Heart left ventricle (tissue), 13 donors: Measurements from ENCODE around the gene RAB6C.
"Not testable (repeated sequence)": the region's sequence is repeated elsewhere in the genome, so short reads cannot be mapped to it uniquely, and the experiment has no call there.

Experiments used
- POLR2A ChIP-seq, 2 donors: fragments of 450-650 bp; IDR thresholded peaks; one replicate each; pipeline ENCODE4 v1.6.1; 2017; ENCODE audit warnings: antibody characterized with exemption in 2 of 2, mild to moderate bottlenecking in 2 of 2, moderate library complexity in 2 of 2
- TF ChIP-seq, protein P1 (sequence below), 12 donors: fragments of 200-600 bp; sonication (generic) in 4 of 12; IDR thresholded peaks; one replicate each; pipeline versions ENCODE4 v1.5.0 to v1.8.0; 2018 to 2022; ENCODE audit warnings: antibody characterized with exemption in 12 of 12, mild to moderate bottlenecking in 5 of 12
- donor health status: ischemic (EF 13 %, LVEDD 7.1; RV severe dilation, severe dysfunction).
- donor health status: DM: no; HTN: yes; CAD: no.
- donor health status: DM: no; HTN: no; CAD: no.
- donor health status: ischemic (EF 25% LVEDD 6.9; RV normal size, moderate dysfunction).
- donor health status: ischemic (EF 25% LVEDD 5.7; RV mildly dilated, moderate dysfunction).
- donor health status: ischemic (EF 35%, LVEDD 5.7; RV mildly dilated, moderate dysfunction).
- donor health status: nonischemic (EF 11% LVEDD 7.7; RV severe dilation, severe dysfunction).
- donor health status: DM: yes; HTN: yes; CAD: no.
- donor health status: PGD.
- donor health status: ischemic (EF 29% LVEDD 5.4; RV normal size, mild dysfunction).
- donor health status: nonischemic (EF 23%, LVEDD 6.1; RV moderate dilation, normal function).

DNA sequence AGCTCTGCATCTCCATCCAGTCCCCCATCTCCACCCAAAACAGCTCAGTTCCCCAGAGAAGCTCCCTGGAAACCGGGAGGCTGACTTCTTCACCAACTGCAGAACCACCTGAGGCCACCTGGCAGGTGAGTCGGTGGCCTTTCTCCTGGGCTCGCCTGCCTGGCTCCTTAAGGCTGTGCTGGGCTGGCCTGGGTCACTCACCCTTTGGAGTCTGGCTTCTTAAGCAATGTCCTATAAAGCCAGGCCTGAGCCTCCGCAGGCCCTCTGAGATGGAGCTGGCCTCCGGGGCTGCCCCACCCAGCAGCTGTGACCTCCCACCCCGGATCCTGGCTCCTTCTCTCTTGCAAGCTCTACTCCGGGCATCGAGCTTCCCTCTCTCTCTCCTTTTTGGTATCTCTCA lies 46.1 kb upstream of the RAB6C start:
- TF ChIP-seq, protein P1, sequence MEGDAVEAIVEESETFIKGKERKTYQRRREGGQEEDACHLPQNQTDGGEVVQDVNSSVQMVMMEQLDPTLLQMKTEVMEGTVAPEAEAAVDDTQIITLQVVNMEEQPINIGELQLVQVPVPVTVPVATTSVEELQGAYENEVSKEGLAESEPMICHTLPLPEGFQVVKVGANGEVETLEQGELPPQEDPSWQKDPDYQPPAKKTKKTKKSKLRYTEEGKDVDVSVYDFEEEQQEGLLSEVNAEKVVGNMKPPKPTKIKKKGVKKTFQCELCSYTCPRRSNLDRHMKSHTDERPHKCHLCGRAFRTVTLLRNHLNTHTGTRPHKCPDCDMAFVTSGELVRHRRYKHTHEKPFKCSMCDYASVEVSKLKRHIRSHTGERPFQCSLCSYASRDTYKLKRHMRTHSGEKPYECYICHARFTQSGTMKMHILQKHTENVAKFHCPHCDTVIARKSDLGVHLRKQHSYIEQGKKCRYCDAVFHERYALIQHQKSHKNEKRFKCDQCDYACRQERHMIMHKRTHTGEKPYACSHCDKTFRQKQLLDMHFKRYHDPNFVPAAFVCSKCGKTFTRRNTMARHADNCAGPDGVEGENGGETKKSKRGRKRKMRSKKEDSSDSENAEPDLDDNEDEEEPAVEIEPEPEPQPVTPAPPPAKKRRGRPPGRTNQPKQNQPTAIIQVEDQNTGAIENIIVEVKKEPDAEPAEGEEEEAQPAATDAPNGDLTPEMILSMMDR (IDR thresholded peaks at IDR 0.05), result not testable (repeated sequence)
- not testable (repeated sequence) for TF ChIP-seq POLR2A (IDR thresholded peaks at IDR 0.05)
